ENCODE measurements around the gene RPL28.

- TF ChIP-seq POLR2A (IDR thresholded peaks at IDR 0.05) (no peak), CTCF (IDR thresholded peaks at IDR 0.05) (no peak)
Measured at GRCh38 chr19:55362174-55362989, 23.4 kb upstream of the RPL28 start.
